ENCODE data around the gene PDK4.
"Not testable (repeated sequence)": the region's sequence is repeated elsewhere in the genome, so short reads cannot be mapped to it uniquely, and the experiment has no call there.

PDK4 gene

DNA sequence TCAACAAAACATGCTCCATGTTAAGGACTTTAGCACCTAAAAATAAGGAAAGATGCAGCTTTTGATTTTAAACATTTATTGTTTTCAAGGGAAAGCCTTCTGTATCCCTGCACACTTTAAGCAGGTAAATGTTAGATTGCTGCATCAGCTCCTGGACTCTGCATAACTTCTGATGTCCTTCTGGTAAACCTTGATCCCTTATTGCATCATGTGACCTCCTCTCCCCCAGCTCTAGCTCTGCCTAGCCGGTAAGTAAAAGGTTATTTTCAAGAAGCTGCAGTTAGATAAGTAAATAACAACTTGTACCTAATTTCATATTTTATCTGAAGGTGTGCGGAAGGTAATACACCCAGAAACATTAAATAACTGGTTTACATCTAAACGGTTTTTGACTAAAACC lies 37.5 kb downstream of the PDK4 start:
- no peak for DNase-seq

DNA sequence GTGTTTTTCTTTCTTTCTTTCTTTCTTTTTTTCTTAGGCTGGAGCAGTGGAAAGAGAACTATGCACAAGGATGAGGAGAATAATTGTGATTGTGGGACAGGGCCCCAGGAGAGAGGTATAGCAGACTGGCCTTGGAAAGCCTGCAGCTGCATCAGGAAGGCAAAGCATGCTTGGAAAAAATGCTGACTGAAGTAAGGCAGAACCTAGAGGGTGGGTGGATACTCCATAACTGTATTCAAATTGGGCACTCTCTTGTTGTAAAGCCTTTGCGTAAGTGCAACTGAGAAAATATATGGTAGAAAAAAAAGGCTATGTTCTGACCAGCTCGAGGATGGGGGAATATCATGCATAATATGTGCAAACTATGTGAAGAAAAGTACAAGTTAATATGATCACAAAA lies 39.5 kb downstream of the PDK4 start:
- DNase-seq: no peak

DNA sequence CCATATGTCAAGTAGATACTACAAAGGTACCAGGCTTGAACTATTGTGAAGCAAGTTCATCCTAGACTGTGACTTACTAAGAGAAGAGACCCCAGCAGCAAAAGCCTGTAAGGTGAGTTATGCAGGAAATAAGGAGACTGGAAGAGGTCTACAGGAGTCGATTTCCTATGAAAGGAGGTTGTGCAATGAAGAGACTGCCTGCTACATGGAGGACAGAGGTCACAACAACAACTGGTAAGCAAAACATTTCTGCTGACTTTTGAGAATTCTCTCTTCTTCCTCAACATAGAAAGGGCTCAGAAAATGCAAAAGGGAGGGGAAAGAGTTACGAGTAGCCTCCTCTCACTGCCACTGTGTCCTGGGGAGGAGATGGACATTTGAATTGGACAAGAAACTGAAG lies 42.4 kb downstream of the PDK4 start:
- DNase-seq: no peak

DNA sequence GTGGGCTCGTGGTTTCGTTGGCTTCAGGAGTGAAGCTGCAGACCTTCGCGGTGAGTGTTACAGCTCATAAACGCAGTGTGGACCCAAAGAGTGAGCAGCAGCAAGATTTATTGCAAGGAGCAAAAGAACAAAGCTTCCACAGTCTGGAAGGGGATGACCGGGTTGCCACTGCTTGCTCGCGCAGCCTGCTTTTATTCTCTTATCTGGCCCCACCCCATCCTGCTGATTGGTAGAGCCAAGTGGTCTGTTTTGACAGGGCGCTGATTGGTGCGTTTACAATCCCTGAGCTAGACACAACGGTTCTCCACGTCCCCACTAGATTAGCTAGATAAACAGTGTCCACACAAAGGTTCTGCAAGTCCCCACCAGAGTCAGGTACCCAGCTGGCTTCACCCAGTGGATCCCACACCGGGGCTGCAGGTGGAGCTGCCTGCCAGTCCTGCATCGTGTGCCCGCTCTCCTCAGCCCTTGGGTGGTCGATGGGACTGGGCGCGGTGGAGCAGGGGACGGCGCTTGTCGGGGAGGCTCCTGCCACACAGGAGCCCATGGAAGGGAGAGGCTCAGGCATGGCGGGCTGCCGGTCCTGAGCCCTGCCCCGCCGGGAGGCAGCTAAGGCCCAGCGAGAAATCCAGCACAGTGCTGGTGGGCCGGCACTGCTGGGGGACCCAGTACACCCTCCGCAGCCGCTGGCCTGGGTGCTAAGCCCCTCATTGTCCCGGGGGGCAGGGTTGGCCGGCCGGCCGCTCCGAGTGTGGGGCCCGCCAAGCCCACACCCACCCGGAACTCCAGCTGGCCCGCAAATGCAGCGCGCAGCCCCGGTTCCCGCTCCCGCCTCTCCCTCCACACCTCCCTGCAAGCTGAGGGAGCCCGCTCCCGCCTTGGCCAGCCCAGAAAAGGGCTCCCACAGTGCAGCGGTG lies 44.0 kb downstream of the PDK4 start:
- not testable (repeated sequence) for DNase-seq

DNA sequence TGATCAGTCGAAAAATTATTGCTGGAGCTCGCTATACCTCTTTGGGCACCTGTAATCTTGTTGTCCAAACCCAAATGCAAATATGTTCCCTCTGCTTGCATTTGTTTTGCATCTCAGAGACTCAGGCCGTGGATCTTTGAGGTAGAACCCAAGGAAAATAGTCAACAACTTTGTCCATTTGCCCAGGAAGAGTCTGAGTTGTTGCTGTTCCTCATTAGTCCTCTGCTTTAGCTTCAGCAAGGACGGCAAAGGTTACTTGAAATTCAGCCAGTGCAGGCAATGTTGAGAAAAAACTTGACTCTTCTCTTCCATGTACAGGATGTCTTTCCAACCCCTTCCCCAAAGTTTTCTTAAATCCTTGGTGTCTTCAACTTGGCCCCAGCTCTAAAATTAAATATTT lies 45.8 kb downstream of the PDK4 start:
- no peak for DNase-seq

DNA sequence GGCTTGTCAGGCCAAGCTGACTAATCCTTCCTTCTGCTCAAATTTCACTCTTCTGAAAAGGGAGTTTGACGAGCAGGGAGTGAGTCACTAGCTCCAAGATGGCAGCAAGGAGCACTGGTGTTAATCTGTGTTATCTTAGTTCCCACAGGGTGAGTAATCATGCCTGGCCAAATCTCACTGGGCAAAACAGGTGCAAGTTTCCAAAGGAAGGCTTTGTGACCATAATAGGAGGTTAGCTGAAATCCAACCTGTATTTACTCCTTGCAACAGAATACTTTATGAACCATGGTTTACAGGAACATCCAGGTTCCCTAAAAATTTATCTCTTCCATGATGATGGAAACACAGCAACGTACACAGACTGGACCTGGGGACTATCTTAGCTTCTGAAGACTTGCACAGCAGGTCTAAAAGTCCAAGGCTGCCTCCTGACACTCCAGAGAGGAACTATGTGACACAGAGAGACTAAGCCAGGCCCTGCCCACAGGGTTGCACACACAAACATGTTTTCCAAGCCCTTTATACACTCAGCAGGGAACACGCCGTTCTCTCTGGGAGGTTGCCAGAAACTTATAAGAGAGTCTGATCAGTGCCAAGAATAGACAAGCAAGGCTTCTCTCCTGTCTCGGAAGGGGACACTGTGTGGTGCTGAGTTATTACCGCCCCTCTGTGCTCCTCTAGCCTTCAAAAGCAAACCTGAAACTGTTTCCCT lies 46.3 kb downstream of the PDK4 start:
- DNase-seq: no peak

DNA sequence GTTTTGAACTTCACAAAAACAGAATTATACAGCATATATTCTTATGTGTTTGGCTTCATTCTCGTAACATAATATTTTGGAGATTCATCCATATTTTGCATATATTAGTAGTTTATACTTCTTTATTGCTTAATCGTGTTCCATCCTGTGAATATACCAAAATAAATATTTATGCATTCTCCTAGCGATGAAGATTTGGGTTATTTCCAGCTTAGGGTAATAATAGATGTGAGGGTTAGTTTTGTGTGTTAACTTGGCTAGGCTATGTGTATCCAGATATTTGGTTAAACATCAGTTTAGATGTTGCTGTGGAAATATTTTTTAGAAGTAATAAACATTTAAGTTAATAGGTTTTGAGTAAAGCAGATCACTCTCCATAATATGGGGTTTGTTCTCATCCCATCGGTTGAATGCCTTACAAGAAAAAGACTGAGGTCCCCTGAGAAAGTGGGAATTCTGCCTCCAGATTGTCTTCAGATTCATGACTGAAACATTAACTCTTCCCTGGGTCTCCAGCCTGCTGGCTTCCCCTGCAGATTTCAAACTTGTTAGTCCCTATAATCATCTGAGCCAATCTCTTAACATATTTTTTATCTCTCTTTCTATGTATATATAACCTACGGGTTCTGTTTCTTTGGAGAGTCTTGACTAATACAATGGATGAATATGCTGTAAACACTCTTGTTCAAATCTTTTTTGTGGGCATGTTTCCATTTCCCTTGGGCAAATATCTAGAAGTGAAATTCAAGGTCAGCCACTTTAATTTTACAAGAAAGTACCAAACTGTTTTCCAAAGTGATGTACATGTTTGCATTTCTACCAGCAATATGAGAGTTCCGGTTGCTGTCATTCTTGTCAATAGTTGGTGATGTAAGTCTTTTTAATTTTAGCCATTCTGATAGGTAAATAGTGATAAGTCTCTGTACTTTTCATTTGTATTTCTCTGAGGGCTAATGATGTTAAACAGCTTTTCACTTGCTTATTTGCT lies 48.7 kb downstream of the PDK4 start:
- DNase-seq: no peak

DNA sequence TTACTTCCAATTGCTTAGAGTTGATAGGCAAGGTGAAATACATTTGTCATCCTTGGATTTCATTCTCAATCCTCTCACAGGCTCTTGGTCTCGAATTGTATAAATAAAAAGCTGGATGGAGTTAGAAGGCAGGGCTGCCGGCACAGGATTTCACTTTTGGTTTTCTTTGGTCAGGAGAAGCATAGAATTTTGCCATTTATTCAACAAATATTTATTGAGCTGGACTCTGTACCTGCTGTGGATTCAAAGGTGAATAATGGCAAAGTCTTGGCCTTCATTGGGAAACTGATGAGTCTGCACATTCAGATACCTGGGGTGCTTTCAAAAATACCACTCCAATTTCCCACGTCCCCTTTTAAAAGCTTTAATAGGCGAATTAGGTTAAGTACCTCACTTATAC lies 49.7 kb downstream of the PDK4 start:
- DNase-seq: no peak

DNA sequence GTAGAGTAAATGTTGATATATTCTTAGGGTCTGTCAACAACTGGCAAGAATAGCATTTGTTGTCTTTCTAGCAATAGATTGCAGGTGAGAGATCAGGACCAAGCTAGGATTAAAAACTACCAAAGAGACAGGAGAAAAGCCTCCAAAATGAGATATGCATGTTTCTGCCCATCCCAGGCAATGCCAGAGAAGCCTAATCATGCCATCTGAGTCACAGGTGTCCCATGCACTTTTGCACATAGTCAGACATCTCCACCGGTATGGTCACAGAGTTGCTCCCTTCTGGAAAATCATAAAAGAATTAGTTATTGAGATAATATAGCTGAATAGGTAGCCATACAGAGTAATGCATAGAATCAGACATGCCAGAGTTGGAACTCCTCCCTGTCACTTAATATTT lies 50.6 kb downstream of the PDK4 start:
- no peak for DNase-seq

DNA sequence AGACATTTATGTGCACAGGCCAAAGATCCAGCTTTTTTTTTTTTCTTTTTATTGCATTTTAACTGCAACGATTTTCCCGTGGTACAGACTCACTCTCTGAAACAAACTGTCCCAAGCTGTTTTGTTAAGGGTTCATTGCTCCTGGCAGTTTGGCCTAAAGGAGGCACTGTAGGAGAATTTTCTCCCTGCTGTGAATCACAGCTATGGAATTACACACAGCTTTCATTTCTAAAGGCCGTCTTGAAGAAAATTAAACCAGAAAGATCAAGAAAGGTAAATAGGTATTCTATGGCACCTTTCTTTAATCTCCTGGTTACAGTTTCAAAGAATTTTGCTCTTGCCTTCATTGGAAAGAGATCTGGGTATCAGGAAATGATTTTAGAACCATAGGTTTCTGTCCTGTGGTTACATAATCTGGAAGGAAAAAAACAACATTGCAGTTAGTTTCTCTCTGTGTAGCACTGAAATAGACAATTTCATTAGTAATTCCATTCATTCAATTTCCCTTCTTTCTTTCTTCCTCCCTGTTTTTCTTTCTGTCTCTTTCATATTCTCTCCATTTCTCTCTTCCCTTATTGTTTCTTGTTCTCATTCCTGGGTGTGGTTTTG lies 51.2 kb downstream of the PDK4 start:
- peak; percentile 17 for DNase-seq

DNA sequence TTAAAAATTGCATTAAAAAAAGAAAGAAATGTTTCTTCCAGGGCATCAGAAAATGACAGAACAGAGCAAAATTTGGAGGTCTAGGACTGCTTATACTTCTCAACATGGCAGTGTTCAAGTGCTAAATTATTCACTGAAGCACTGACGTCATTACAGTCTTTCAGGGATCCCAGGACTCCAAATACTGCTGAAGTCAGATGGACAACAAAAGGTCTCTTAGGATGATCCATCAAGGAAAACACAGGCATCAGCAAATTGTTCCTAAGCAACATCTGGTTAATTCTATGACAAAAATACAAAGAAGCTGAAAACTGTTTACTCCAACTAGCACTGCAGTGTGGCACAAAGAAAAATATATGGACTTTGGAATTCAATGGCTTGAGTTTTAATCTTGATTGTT lies 52.1 kb downstream of the PDK4 start:
- no peak for DNase-seq

DNA sequence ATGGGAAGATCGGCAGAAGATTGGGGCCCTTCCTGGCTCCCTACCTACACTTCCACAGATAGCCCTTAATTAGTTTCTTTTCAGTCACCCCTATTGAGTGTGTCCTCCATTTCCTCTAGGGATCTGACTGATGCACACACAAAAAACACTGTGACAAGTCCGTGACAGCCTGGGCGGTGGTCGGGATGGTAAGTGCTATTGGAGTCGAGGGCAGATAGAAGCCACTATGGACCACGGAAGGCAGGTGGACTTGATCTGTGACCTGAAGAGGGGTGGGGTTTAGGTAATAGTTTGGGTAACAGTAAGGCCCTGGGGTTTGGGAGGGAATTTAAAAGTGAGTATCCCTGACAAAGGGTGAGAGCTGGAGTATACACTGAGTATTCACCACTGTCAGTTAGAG lies 53.0 kb downstream of the PDK4 start:
- no peak for DNase-seq

DNA sequence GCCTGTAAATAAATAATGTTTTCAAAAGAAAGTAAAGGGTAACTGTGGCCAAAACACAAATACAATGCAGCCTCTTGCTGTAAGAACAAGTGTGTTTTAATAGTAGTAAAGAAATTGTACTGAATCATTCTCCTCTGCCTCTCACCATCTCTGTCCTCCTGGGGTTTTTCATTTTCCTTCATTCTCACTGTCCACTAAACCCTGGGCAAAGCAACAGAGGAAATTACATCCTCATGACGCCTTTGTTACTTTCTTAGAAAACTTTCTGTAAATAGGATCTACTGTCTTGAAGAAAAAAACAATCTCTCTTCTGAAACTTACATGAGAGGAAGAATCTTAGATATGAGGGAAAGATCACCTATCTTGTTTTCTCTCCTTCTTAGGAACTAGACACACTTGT lies 56.0 kb downstream of the PDK4 start:
- DNase-seq: no peak

DNA sequence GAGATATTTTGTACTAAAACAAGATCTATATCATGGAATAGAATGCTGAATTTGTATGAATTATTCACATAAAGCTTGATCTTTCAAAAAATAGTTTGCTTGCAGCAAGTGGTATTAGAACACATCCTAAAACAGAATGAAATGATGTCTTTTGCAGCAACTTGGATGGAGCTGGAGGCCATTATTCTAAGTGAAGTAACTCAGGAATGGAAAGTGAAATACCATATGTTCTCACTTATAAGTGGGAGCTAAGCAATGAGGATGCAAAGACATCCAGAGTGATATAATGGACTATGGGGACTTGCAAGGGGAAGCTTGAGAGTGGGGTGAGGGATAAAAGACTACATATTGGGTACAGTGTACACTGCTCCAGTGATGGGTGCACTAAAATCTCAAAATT lies 56.9 kb downstream of the PDK4 start:
- no peak for DNase-seq

DNA sequence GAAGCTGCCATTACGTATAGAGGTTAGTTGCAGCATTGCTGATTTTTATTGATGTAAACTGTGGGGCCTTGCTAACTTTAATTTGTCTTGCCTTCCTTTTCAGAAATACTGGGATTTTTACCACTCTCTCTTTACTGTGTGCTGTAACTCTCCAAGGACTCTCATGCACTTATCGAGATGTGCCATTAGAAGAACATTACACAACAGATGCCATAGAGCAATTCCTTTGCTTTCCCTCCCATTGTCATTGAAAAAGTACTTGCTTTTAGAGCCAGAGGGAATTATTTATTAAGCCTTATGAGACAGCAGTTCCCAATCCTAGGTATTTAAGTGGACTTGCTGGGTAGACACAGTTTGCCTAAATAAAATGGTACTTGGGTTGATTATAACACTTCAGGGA lies 58.8 kb downstream of the PDK4 start:
- DNase-seq: no peak

DNA sequence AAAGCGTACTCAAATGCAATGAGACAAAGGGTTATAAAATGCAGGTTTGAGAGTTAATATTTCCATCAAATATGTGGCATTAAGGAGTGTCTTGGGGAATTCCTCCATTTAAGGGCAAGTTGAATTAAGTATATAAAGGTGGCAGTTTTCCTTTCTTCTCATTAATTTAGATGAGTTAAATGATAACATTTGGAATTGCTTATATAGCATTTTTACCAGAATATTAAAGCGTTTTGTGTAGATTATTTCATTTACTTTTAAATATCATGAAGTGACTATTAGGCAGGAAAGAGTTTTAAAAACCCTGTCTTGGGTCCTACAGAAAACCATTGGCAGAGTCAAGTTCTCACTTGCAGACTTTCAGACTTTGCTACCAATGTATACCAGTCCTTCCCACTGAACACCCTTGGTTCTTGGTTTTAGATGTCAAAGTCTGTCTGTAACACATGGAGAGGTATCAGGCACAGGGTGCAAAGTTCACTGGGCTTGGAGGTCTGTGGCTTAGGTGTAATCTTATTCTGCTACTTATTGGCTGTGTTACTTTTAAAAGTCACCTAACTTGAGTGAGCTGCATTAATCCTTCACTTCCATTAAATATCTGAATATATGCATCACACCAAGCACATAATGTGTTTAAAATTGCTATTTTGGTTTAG lies 59.5 kb downstream of the PDK4 start:
- DNase-seq: no peak

DNA sequence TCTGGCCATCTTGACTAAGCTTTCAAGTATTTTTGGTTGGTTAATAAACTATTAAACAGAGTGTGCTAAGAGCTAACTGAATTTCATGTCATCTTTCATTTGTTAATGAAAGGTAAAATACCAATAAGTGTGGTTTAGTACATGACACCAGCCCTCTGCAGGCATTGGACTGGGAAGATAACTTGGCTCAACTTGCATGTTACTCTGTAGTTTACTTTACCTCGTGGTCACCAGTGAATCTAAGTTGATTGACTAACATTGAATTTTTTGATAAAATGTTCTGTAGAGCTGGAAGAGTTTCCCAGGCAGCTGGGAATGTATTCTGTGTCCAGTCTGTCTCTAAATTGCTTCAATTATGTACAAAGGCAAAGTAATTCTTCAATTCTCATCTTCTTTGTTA lies 60.7 kb downstream of the PDK4 start:
- DNase-seq: no peak

DNA sequence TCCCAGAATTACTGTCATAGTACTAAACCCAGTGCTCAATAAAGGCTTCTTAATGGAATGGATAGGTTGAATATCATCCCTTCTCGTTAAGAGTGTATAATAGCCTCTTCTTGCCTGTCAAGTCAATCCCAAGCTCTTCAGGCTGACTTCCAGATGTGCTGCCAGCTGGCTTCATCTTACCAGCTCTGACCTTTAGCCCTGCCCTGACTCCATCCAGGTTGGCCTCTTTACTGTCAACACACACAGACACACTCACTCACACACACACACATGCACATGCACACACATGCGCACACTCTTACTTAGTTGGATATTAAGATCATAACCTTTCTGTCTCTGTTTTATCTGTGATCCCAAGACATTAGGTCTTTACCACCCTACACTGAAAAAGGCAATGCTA lies 61.5 kb downstream of the PDK4 start:
- DNase-seq: no peak

Measured in SHP77 treated with DMSO at 0.1 percent for 48 hours (cell line).